ENCODE data around the gene FCRL2.

FCRL2 gene

GRCh38 chr1:157776971-157777391, at the start of gene FCRL2:
TSS of gene FCRL2 (minus strand) at chr1:157777132. CDS start at chr1:157777073, 59 bp downstream.
- no peak for TF ChIP-seq CTCF (IDR thresholded peaks at IDR 0.05; ENCODE audit: low read depth, low read length)
- H3K4me3 ChIP-seq (ENCODE audit: low read depth, low read length), result no peak within 1 kb of the TSS

GRCh38 chr1:157820299-157820698, 43.4 kb upstream of the FCRL2 start:
- TF ChIP-seq CTCF (IDR thresholded peaks at IDR 0.05; ENCODE audit: low read depth, low read length), result no peak
- H3K4me3 ChIP-seq (ENCODE audit: low read depth, low read length), result no peak overlapping the region

- TF ChIP-seq CTCF (IDR thresholded peaks at IDR 0.05; ENCODE audit: low read depth, low read length), result no peak
- H3K4me3 ChIP-seq (ENCODE audit: low read depth, low read length), result no peak within 1 kb of the TSS
These were observed 43.0 kb upstream of the FCRL2 start, which contains the start of gene FCRL1 for GRCh38 chr1:157819896-157820295. TSS of gene FCRL1 (minus strand) at chr1:157820120. CDS start at chr1:157820037, 83 bp downstream.

GRCh38 chr1:157819215-157819614, 42.3 kb upstream of the FCRL2 start:
- H3K4me3 ChIP-seq (ENCODE audit: low read depth, low read length), result no peak overlapping the region

GRCh38 chr1:157813269-157813668, 36.3 kb upstream of the FCRL2 start:
- no peak overlapping the region for H3K4me3 ChIP-seq (ENCODE audit: low read depth, low read length)
- TF ChIP-seq CTCF (IDR thresholded peaks at IDR 0.05; ENCODE audit: low read depth, low read length), result no peak

More at GRCh38 chr1:157819215-157819614, 42.3 kb upstream of the FCRL2 start:
- no peak for TF ChIP-seq CTCF (IDR thresholded peaks at IDR 0.05; ENCODE audit: low read depth, low read length)

- H3K4me3 ChIP-seq (ENCODE audit: low read depth, low read length), result no peak overlapping the region
- no peak for TF ChIP-seq CTCF (IDR thresholded peaks at IDR 0.05; ENCODE audit: low read depth, low read length)
These were observed 29.7 kb upstream of the FCRL2 start for GRCh38 chr1:157806431-157807149.

GRCh38 chr1:157803851-157804250, 26.9 kb upstream of the FCRL2 start:
- no peak overlapping the region for H3K4me3 ChIP-seq (ENCODE audit: low read depth, low read length)
- no peak for TF ChIP-seq CTCF (IDR thresholded peaks at IDR 0.05; ENCODE audit: low read depth, low read length)
